Fibroblast of lung (primary cell): ENCODE results near the gene DEK. TPM values are rescaled to one million over a fixed set of nuclear protein-coding genes. Genes with fewer than 3 reads are reported as not detected.

ENCODE experiments used
- DNase-seq, 2 donors: peaks; one replicate each; pipeline versions ENCODE4 v3.0.0 to v3.0.0-alpha.2; 2010; ENCODE audit warnings: low read depth in 2 of 2
- H2AFZ ChIP-seq: 2 replicates; pipeline ENCODE4 v1.5.1; 2012; ENCODE audit warnings: low read length, control low read depth, inconsistent platforms
- H3K27ac ChIP-seq: 2 replicates; pipeline ENCODE4 v1.5.1; 2011; ENCODE audit warnings: low read length, control low read depth; ENCODE audit not compliant: insufficient read depth
- H3K27me3 ChIP-seq: 2 replicates; pipeline ENCODE4 v1.5.1; 2011; ENCODE audit warnings: mild to moderate bottlenecking, low read length; ENCODE audit not compliant: control insufficient read depth, insufficient read depth
- H3K36me3 ChIP-seq: 2 replicates; pipeline ENCODE4 v1.5.1; 2011; ENCODE audit warnings: low read length; ENCODE audit not compliant: control insufficient read depth, insufficient read depth
- H3K4me1 ChIP-seq: 2 replicates; pipeline ENCODE4 v1.5.1; 2011; ENCODE audit warnings: low read length; ENCODE audit not compliant: control insufficient read depth, insufficient read depth; ENCODE audit errors: extremely low read depth
- H3K4me2 ChIP-seq: 2 replicates; pipeline ENCODE4 v1.5.1; 2011; ENCODE audit warnings: low read length, control low read depth; ENCODE audit not compliant: insufficient read depth; ENCODE audit errors: extremely low read depth
- H3K4me3 ChIP-seq, 4 experiments: fragments of 200-600 bp in 1 of 4; sonication (generic) in 1 of 4; replicated peaks in 1 of 4; 2 replicates each; pipeline ENCODE4 v1.5.1; 2011 to 2016; ENCODE audit warnings: low read length in 4 of 4, low read depth in 3 of 4, mild to moderate bottlenecking in 3 of 4, control low read depth in 2 of 4, inconsistent platforms in 1 of 4, mixed read lengths in 1 of 4; ENCODE audit not compliant: insufficient read depth in 1 of 4; ENCODE audit errors: control extremely low read depth in 1 of 4
- H3K79me2 ChIP-seq: 2 replicates; pipeline ENCODE4 v1.5.1; 2012; ENCODE audit warnings: mild to moderate bottlenecking, low read length, inconsistent platforms; ENCODE audit not compliant: control insufficient read depth, insufficient read depth
- H3K9ac ChIP-seq: 2 replicates; pipeline ENCODE4 v1.5.1; 2011; ENCODE audit warnings: mild to moderate bottlenecking, low read length, control low read depth; ENCODE audit not compliant: insufficient read depth
- H3K9me3 ChIP-seq: 2 replicates; pipeline ENCODE4 v1.5.1; 2012; ENCODE audit warnings: low read depth, low read length; ENCODE audit not compliant: control insufficient read depth, insufficient read depth
- H4K20me1 ChIP-seq: 2 replicates; pipeline ENCODE4 v1.5.1; 2011; ENCODE audit warnings: low read length; ENCODE audit not compliant: control insufficient read depth, insufficient read depth; ENCODE audit errors: extremely low read depth
- CTCF ChIP-seq, 2 donors: IDR thresholded peaks in 1 of 2; conservative IDR thresholded peaks in 1 of 2; 1 replicate in 1 of 2; 2 replicates in 1 of 2; pipeline ENCODE4 v1.5.1; 2011 to 2012; ENCODE audit warnings: low read length in 2 of 2, control low read depth in 1 of 2, inconsistent platforms in 1 of 2, low read depth in 1 of 2, mild to moderate bottlenecking in 1 of 2
- EZH2 ChIP-seq: IDR thresholded peaks from 2 replicates; pipeline ENCODE4 v1.5.1; 2012; ENCODE audit warnings: low read length, control low read depth, mild to moderate bottlenecking; ENCODE audit errors: missing control alignments
- polyA plus RNA-seq, 2 donors: library from polyadenylated mRNA; depleted of rRNA in 1 of 2; stranded (reverse) in 1 of 2; unstranded in 1 of 2; fragments of >200 nt; gene quantifications; 2 replicates each; pipeline ENCODE4 v1.2.1, GENCODE V29; 2011 to 2012; ENCODE audit warnings: missing spikeins in 1 of 2
- total RNA-seq: library from RNA; depleted of rRNA; stranded (reverse); fragments of >200 nt; gene quantifications from 2 replicates; pipeline ENCODE4 v1.2.1, GENCODE V29; 2014

Gene DEK
- total and polyA plus RNA-seq, 2 donors (not counting 1 experiment from before 2014, with no cell fraction given), result 108 to 148 TPM

GRCh38 chr6:18279422-18279821 lies 15.1 kb upstream of the DEK start:
- no peak overlapping the region for H2AFZ ChIP-seq
- H3K4me3 ChIP-seq, result no peak overlapping the region
- no peak overlapping the region for H3K27ac ChIP-seq
- H3K9ac ChIP-seq, result no peak overlapping the region
- H4K20me1 ChIP-seq, result no peaks in the 10 kb centered on the region
- H3K4me1 ChIP-seq, result no peaks in the 10 kb centered on the region
- no peak overlapping the region for H3K4me2 ChIP-seq
- no peak for DNase-seq
- H3K79me2 ChIP-seq, result no peaks in the 10 kb centered on the region
- peaks cover 16% of the 10 kb centered on the region for H3K27me3 ChIP-seq
- H3K9me3 ChIP-seq, result no peaks in the 10 kb centered on the region
- TF ChIP-seq EZH2, result no peak
- no peak for TF ChIP-seq CTCF (conservative IDR thresholded peaks at IDR 0.05 in 1 of 2, IDR thresholded peaks at IDR 0.05 in 1 of 2; ENCODE audit: low read depth in 1 of 2, low read length in 2 of 2)
- H3K36me3 ChIP-seq, result no peaks in the 10 kb centered on the region

GRCh38 chr6:18277237-18278006 lies 13.1 kb upstream of the DEK start:
- DNase-seq, result peak in 1 of 2 donors; percentile 33
- Histone ChIP-seq H3K9me3 (no peaks in the 10 kb centered on the region), H2AFZ (peak overlapping the region; percentile 78), H3K4me1 (no peaks in the 10 kb centered on the region), H3K79me2 (no peaks in the 10 kb centered on the region), H3K9ac (no peak overlapping the region), H3K27me3 (peaks cover 16% of the 10 kb centered on the region), H3K36me3 (no peaks in the 10 kb centered on the region), H3K4me3 (peak overlapping the region; percentile 43 to 60 (median 48)), H3K4me2 (peak overlapping the region; percentile 75), H3K27ac (no peak overlapping the region), H4K20me1 (no peaks in the 10 kb centered on the region)
- no peak for TF ChIP-seq CTCF (conservative IDR thresholded peaks at IDR 0.05 in 1 of 2, IDR thresholded peaks at IDR 0.05 in 1 of 2; ENCODE audit: low read depth in 1 of 2, low read length in 2 of 2)
- TF ChIP-seq EZH2, result no peak

DNA sequence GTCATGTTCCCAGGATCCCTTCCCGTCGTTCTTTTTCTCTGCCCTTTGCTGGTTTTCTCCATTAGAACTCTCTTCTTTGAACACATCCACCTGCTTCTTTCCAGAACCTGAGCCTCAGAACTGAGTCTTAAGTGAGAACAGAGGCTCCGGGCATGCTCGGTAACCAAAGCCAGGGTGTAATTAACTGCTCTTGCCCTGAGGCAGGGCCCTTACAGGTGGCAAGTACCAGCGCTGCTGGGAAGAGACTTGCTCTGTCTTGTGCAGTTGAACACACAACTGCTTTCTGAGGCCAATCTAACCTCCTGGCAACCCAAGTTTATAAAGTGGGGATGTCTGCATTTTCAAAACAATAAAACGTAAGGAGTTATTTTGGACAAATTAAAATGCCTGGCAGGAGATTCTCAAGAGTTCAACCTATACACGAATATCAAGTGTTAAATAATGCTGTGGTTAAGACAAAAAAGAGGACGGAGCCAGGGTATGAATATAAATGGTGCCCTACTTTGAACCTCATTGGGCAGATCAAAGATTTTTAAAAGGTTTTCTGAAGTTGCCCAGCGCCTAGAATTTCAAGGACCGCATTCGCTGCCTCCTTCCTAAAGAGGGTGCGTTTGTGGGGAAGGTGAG lies 12.4 kb upstream of the DEK start:
- Histone ChIP-seq H3K36me3 (no peaks in the 10 kb centered on the region), H3K27me3 (peaks cover 16% of the 10 kb centered on the region), H4K20me1 (no peaks in the 10 kb centered on the region), H3K79me2 (no peaks in the 10 kb centered on the region), H3K4me3 (peak overlapping the region; percentile 43 to 60 (median 48)), H3K9me3 (no peaks in the 10 kb centered on the region), H3K9ac (no peak overlapping the region), H3K27ac (no peak overlapping the region), H3K4me1 (no peaks in the 10 kb centered on the region), H2AFZ (no peak overlapping the region), H3K4me2 (peak overlapping the region; percentile 75)
- TF ChIP-seq EZH2, result no peak
- TF ChIP-seq CTCF (conservative IDR thresholded peaks at IDR 0.05 in 1 of 2, IDR thresholded peaks at IDR 0.05 in 1 of 2; ENCODE audit: low read depth in 1 of 2, low read length in 2 of 2), result no peak
- no peak for DNase-seq
